HG02610 (cell line): Measurements from ENCODE around the gene LRRFIP1.

ENCODE experiments used
- ATAC-seq: cut with Tn5 transposase; IDR thresholded peaks from one replicate; pipeline ENCODE4 v1.9.1; 2021; ENCODE audit warnings: mild to moderate bottlenecking, moderate library complexity; ENCODE audit not compliant: unreplicated experiment

The LRRFIP1 gene

GRCh38 chr2:237701033-237701858, 73.9 kb downstream of the LRRFIP1 start:
- no peak for ATAC-seq

- ATAC-seq: no peak
These were observed 74.5 kb downstream of the LRRFIP1 start for GRCh38 chr2:237701859-237702390.

GRCh38 chr2:237702441-237703391, 75.3 kb downstream of the LRRFIP1 start:
- peak; percentile 26 for ATAC-seq

- ATAC-seq: no peak
These were observed 77.4 kb downstream of the LRRFIP1 start for GRCh38 chr2:237704501-237705434.

- no peak for ATAC-seq
These were observed 78.9 kb downstream of the LRRFIP1 start for GRCh38 chr2:237706257-237706656.

- ATAC-seq: no peak
These were observed 80.6 kb downstream of the LRRFIP1 start for GRCh38 chr2:237708065-237708398.

GRCh38 chr2:237708491-237708890, 81.1 kb downstream of the LRRFIP1 start:
- no peak for ATAC-seq

- no peak for ATAC-seq
These were observed 81.6 kb downstream of the LRRFIP1 start for GRCh38 chr2:237708961-237709360.

GRCh38 chr2:237711458-237712150, 84.2 kb downstream of the LRRFIP1 start:
- ATAC-seq: no peak

- ATAC-seq: no peak
These were observed 85.3 kb downstream of the LRRFIP1 start for GRCh38 chr2:237712477-237713377.

GRCh38 chr2:237714690-237715458, 87.5 kb downstream of the LRRFIP1 start:
- no peak for ATAC-seq

GRCh38 chr2:237715459-237715947, 88.1 kb downstream of the LRRFIP1 start:
- ATAC-seq: no peak

- no peak for ATAC-seq
These were observed 88.6 kb downstream of the LRRFIP1 start for GRCh38 chr2:237716011-237716410.

- ATAC-seq: no peak
These were observed 90.2 kb downstream of the LRRFIP1 start for GRCh38 chr2:237717366-237718276.

GRCh38 chr2:237718277-237718634, 90.9 kb downstream of the LRRFIP1 start:
- ATAC-seq: no peak

GRCh38 chr2:237720444-237720843, 93.1 kb downstream of the LRRFIP1 start:
- no peak for ATAC-seq

- ATAC-seq: no peak
These were observed 93.6 kb downstream of the LRRFIP1 start for GRCh38 chr2:237720957-237721356.
